SHP77 treated with DMSO at 0.1 percent for 48 hours (cell line): ENCODE measurements around the gene OXCT2.

Experiments used
- DNase-seq: peaks from one replicate; lab custom pipeline; 2025; lab: John Stamatoyannopoulos, UW

The OXCT2 gene

DNA sequence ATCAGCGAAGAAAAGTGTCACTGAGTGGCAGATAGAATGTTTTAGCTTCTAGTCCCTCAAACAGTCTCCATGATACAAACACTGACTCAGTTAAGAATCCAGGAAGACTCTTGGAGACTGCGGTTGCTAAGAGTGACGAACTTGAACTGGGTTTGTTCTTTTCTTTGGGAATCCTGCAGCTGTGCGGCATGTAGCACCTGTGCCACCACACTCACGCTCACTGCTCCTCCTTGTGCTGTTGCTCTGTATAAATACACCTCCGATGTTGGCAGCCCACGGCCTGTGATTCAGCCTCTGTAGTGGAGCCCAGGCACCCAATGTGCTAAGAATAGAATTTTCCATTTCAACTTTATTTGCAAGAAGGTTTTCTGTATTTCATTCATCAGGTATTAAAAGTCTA is 38.0 kb downstream of the OXCT2 start:
- DNase-seq: no peak

- DNase-seq: no peak
Observed at GRCh38 chr1:39732730-39733129, 38.4 kb downstream of the OXCT2 start.

DNA sequence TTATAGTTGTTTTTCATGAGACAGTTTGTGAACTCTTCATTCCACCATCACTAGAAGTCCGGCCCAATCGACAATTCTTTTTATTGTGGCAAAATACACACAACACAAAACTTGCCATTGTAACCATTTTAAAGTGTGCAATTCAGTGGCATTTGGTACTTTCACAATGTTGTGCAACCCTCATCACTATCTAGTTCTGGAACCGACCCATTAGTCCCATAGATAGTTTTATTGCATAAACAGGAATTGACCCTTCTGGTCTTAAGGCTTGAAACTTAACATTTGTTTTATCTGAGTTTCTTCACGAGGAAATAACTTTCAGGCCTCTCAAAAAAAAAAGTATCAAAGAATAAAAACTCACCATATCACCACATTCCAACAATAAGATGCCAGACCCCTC is 41.3 kb downstream of the OXCT2 start:
- DNase-seq: no peak

DNA sequence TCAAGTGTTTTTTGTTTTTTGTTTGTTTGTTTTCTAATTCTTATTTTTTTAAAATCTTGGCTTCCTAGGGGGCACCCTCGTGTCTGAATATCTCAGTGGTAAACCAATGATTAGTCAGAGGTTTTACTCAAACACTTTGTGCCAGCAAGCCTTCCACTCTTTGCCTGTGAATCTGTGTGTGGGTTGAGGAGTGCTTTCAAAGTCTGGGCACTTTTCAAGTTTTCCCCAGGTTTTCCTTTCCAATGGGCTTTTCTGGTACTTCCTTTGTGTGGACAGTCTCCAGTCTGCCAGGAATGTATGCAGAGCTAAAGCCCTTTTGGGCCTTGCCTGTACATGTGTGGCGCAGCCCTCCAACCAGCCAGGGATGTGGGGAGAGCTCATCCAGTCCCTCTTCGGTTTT is 42.1 kb downstream of the OXCT2 start:
- no peak for DNase-seq

DNA sequence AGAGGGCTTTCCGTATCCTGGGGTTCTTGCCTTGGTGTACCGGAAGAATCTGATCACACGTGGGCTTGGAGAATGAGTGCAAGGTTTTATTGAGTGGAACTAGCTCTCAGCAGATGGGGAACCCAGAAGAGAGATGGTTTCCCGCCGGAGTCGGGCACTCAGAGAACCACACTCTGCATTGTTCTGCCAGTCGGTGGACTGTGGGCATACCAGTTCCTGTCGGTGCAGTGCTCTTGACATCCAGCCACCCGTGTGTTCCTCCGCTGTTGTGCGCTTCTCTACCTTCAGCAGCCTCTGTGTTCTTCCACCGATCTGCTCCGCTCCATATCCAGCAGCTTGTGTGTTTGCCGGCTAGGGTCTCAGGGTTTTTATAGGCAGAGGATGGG is 43.2 kb downstream of the OXCT2 start:
- no peak for DNase-seq

DNA sequence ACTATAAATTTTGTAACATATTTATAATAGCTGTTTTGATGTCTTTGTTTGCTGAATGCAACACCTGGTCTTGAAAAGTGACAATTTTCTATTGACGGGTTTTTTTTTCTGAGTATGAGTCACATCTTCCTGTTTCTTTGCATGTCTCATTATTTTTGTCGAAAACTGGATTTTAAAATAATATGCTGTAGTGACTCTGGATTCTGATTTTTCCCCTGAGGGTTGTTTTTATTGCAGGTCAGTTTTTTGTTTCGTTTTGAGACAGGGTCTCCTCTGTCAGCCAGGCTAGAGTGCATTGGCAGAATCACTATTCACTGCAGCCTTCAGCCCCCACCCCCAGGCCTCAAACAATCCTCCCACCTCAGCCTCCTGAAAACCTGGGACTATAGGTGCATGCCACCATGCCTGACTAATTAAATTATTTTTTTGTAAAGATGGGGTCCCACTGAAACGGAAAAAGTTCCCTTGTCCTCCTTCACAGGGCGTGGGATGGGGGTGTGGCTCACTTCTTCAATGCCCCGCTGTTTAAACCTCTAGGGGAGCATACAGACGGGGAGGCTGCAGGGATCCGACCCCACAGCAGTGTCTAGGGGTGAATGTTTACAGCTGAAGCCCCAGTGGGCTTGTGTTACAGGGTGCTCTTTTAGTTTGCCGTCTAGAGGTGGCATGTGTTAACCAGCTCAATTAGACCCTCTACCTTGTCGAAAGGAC is 43.8 kb downstream of the OXCT2 start:
- no peak for DNase-seq

- no peak for DNase-seq
Observed at GRCh38 chr1:39726600-39726999, 44.5 kb downstream of the OXCT2 start.

GRCh38 chr1:39722495-39722894 is 48.7 kb downstream of the OXCT2 start:
- DNase-seq: no peak

DNA sequence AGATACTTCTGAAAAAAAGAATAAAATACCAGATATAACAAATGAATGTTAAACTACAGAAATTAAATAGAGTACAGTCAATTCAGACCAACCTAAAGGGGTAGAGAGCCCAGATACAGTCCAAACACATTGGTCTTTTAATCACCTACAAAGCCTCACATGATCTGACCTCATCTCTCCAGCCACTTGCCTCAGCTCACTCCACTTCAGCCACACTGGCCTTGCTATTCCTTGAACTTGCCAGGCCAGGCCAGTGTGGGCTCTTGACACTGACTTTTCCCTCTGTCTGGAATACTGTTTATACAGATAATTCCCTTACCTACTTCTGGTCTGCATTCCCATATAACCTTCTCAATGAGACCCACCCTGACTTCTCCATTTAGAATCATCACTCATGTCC is 49.5 kb downstream of the OXCT2 start:
- DNase-seq: no peak

GRCh38 chr1:39720094-39720999 is 50.8 kb downstream of the OXCT2 start:
- DNase-seq: peak; percentile 40
